Activated CD8-positive, alpha-beta memory T cell treated with anti-CD3 and anti-CD28 coated beads for 36 hours (primary cell): ENCODE results near the gene CHRM4. TPM values are rescaled to one million over a fixed set of nuclear protein-coding genes. Genes with fewer than 3 reads are reported as not detected.
"Not testable (repeated sequence)": the region's sequence is repeated elsewhere in the genome, so short reads cannot be mapped to it uniquely, and the experiment has no call there.

Source experiments
- CTCF ChIA-PET: fragments of 350-600 bp; sonication (Branson Sonifier 250); formaldehyde crosslinking; loops from one replicate; lab custom pipeline; 2021; ENCODE audit warnings: antibody characterized with exemption; lab: Charles Lee
- POLR2A ChIA-PET: fragments of 350-600 bp; sonication (Branson Sonifier 250); formaldehyde crosslinking; loops from one replicate; lab custom pipeline; 2021; ENCODE audit warnings: antibody characterized with exemption; lab: Charles Lee
- total RNA-seq, 2 experiments: library from RNA; stranded (reverse); gene quantifications; one replicate each; pipeline ENCODE4 v1.2.3, GENCODE V29; 2021

Gene CHRM4
- total RNA-seq, 2 experiments from 2014 or later, result not detected

- CTCF ChIA-PET, result interaction anchor here (1.3 to 1.5 kb wide), 2 partner anchors 7 to 14 kb away, joined by 4 to 5 read pairs; no protein-coding TSS in a partner anchor
- POLR2A ChIA-PET, result no interaction called here
These were observed 16.0 kb downstream of the CHRM4 start for GRCh38 chr11:46375392-46376101.

- ChIA-PET POLR2A (no interaction called here), CTCF (no interaction called here)
These were observed 16.8 kb downstream of the CHRM4 start for GRCh38 chr11:46374815-46375214.

GRCh38 chr11:46373787-46374740 is 17.5 kb downstream of the CHRM4 start:
- POLR2A ChIA-PET, result no interaction called here
- CTCF ChIA-PET, result no interaction called here

GRCh38 chr11:46372501-46372900 is 19.1 kb downstream of the CHRM4 start:
- POLR2A ChIA-PET, result not testable (repeated sequence)
- CTCF ChIA-PET, result interaction anchor here (0.9 kb wide), 1 partner anchor 12 kb away, joined by 3 read pairs; no protein-coding TSS in a partner anchor

- POLR2A ChIA-PET, result no interaction called here
- CTCF ChIA-PET, result interaction anchor here (0.9 kb wide), 1 partner anchor 12 kb away, joined by 3 read pairs; no protein-coding TSS in a partner anchor
These were observed 19.5 kb downstream of the CHRM4 start for GRCh38 chr11:46372086-46372485.

GRCh38 chr11:46371262-46371661 is 20.3 kb downstream of the CHRM4 start:
- POLR2A ChIA-PET, CTCF ChIA-PET: not testable (repeated sequence)

GRCh38 chr11:46370253-46370652 is 21.3 kb downstream of the CHRM4 start:
- CTCF ChIA-PET, result interaction anchor here (11.1 kb wide), 1 partner anchor 18 kb away, joined by 207 read pairs; the partner anchor contains the start of gene DGKZ
- POLR2A ChIA-PET, result no interaction called here

GRCh38 chr11:46369458-46370152 is 22.0 kb downstream of the CHRM4 start:
- CTCF ChIA-PET, result interaction anchor here (1.1 to 11.1 kb wide), 3 partner anchors 10 to 121 kb away, joined by 3 to 207 read pairs (median 8); partner anchors contain the start of gene DGKZ
- POLR2A ChIA-PET, result no interaction called here

- POLR2A ChIA-PET, result no interaction called here
These were observed 23.7 kb downstream of the CHRM4 start for GRCh38 chr11:46367916-46368267.

GRCh38 chr11:46367244-46367915 is 24.2 kb downstream of the CHRM4 start:
- ChIA-PET CTCF (interaction anchor here (0.9 to 11.1 kb wide), 8 partner anchors 9 to 251 kb away, joined by 3 to 207 read pairs (median 4); partner anchors contain the start of genes CHRM4, CREB3L1 and DGKZ), POLR2A (no interaction called here)

More at GRCh38 chr11:46367916-46368267, 23.7 kb downstream of the CHRM4 start:
- CTCF ChIA-PET, result interaction anchor here (0.9 to 11.1 kb wide), 9 partner anchors 8 to 250 kb away, joined by 3 to 207 read pairs (median 4); partner anchors contain the start of genes CHRM4, CREB3L1 and DGKZ

- ChIA-PET POLR2A (no interaction called here), CTCF (interaction anchor here (2.7 to 11.1 kb wide), 2 partner anchors 14 to 21 kb away, joined by 12 to 207 read pairs; partner anchors contain the start of gene DGKZ)
These were observed 24.9 kb downstream of the CHRM4 start for GRCh38 chr11:46366661-46367161.

GRCh38 chr11:46366260-46366659 is 25.3 kb downstream of the CHRM4 start:
- POLR2A ChIA-PET, result no interaction called here

GRCh38 chr11:46364791-46365190 is 26.8 kb downstream of the CHRM4 start:
- CTCF ChIA-PET, result interaction anchor here (11.1 kb wide), 1 partner anchor 12 kb away, joined by 207 read pairs; the partner anchor contains the start of gene DGKZ
- POLR2A ChIA-PET, result interaction anchor here (1.2 kb wide), 1 partner anchor 10 kb away, joined by 3 read pairs; no protein-coding TSS in a partner anchor

More at GRCh38 chr11:46366260-46366659, 25.3 kb downstream of the CHRM4 start:
- CTCF ChIA-PET, result interaction anchor here (2.7 to 11.1 kb wide), 2 partner anchors 14 to 22 kb away, joined by 12 to 207 read pairs; partner anchors contain the start of gene DGKZ

- POLR2A ChIA-PET, result interaction anchor here (1.2 kb wide), 1 partner anchor 9 kb away, joined by 3 read pairs; no protein-coding TSS in a partner anchor
- CTCF ChIA-PET, result interaction anchor here (11.1 kb wide), 1 partner anchor 12 kb away, joined by 207 read pairs; the partner anchor contains the start of gene DGKZ
These were observed 27.5 kb downstream of the CHRM4 start for GRCh38 chr11:46364056-46364455.

- ChIA-PET POLR2A (no interaction called here), CTCF (interaction anchor here (1.2 to 11.1 kb wide), 3 partner anchors 11 to 124 kb away, joined by 3 to 207 read pairs (median 4); partner anchors contain the start of gene DGKZ)
These were observed 28.0 kb downstream of the CHRM4 start for GRCh38 chr11:46363455-46364005.

GRCh38 chr11:46363031-46363407 is 28.6 kb downstream of the CHRM4 start:
- ChIA-PET CTCF (interaction anchor here (1.2 to 11.1 kb wide), 3 partner anchors 11 to 123 kb away, joined by 3 to 207 read pairs (median 4); partner anchors contain the start of gene DGKZ), POLR2A (no interaction called here)
